ENCODE data around the gene SH3D19. TPM values are rescaled to one million over a fixed set of nuclear protein-coding genes. Genes with fewer than 3 reads are reported as not detected.

The SH3D19 gene
- total RNA-seq, 2 experiments from 2014 or later = not detected

GRCh38 chr4:151184523-151185458 is 140.6 kb downstream of the SH3D19 start:
- Mint-ChIP-seq H3K9me3 (no peaks in the 10 kb centered on the region), H3K4me1 (no peaks in the 10 kb centered on the region), H3K27me3 (peaks cover 3% of the 10 kb centered on the region), H3K36me3 (no peaks in the 10 kb centered on the region), H3K27ac (no peak overlapping the region), H3K4me3 (no peak overlapping the region)
- no peak for DNase-seq

GRCh38 chr4:151182455-151182996 is 142.9 kb downstream of the SH3D19 start:
- no peak overlapping the region for H3K4me3 Mint-ChIP-seq
- H3K4me1 Mint-ChIP-seq = no peaks in the 10 kb centered on the region
- H3K27ac Mint-ChIP-seq = no peak overlapping the region
- no peak for DNase-seq
- H3K27me3 Mint-ChIP-seq = peaks cover 3% of the 10 kb centered on the region
- no peaks in the 10 kb centered on the region for H3K36me3 Mint-ChIP-seq
- no peaks in the 10 kb centered on the region for H3K9me3 Mint-ChIP-seq

GRCh38 chr4:151176685-151177084 is 148.7 kb downstream of the SH3D19 start:
- H3K27me3 Mint-ChIP-seq = peaks cover 3% of the 10 kb centered on the region

DNA sequence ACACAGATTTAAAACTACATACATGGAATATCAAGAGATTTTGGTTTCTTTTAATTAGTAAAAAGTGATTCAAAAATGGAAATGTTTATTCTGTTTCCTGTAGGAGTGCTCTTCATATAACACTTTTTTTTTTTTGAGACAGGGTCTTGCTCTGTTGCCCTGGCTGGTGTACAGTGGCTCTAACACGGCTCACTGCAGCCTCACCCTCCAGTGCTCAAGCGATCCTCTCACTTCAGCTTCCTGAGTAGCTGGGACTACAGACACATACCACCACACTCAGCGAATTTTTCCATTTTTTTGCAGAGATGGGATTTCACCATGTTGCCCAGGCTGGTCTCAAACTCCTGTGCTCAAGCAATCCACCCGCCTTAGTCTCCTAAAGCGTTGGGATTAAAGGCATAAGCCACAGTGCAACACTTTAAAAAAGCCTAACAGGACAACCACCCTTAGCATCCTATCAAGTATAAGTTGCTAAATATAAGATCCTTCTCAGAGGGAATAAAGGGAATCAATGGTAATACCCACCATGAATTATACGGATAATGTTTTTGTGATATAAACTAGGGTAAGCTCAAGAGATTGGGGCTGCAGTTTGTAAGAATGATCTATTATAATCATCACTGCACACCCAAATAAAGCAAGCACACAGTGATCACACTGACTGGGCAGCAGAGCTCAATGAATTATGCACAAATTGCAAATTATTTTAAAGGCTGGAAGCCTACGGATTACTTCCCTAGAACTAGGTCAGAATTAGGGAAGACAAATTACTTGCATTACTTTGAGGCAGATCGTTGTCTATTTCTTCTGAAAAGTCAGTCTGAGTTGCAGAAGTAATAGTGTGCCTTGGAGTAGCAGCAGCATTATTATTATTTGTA is 149.4 kb downstream of the SH3D19 start:
- Mint-ChIP-seq H3K27me3 (peaks cover 3% of the 10 kb centered on the region), H3K4me3 (no peak overlapping the region), H3K4me1 (no peaks in the 10 kb centered on the region), H3K36me3 (no peaks in the 10 kb centered on the region), H3K9me3 (no peaks in the 10 kb centered on the region), H3K27ac (no peak overlapping the region)
- no peak for DNase-seq

More at GRCh38 chr4:151176685-151177084, 148.7 kb downstream of the SH3D19 start:
- H3K4me1 Mint-ChIP-seq = no peaks in the 10 kb centered on the region
- H3K9me3 Mint-ChIP-seq = no peaks in the 10 kb centered on the region
- H3K27ac Mint-ChIP-seq = no peak overlapping the region
- no peaks in the 10 kb centered on the region for H3K36me3 Mint-ChIP-seq
- H3K4me3 Mint-ChIP-seq = no peak overlapping the region
- no peak for DNase-seq

GRCh38 chr4:151175233-151175632 is 150.2 kb downstream of the SH3D19 start:
- H3K36me3 Mint-ChIP-seq = no peaks in the 10 kb centered on the region
- H3K27ac Mint-ChIP-seq = no peak overlapping the region
- H3K4me3 Mint-ChIP-seq = no peak overlapping the region
- no peak for DNase-seq
- H3K27me3 Mint-ChIP-seq = peaks cover 3% of the 10 kb centered on the region
- H3K4me1 Mint-ChIP-seq = no peaks in the 10 kb centered on the region
- H3K9me3 Mint-ChIP-seq = no peaks in the 10 kb centered on the region

GRCh38 chr4:151174784-151175183 is 150.6 kb downstream of the SH3D19 start:
- no peaks in the 10 kb centered on the region for H3K4me1 Mint-ChIP-seq
- DNase-seq = no peak
- no peak overlapping the region for H3K27ac Mint-ChIP-seq
- no peaks in the 10 kb centered on the region for H3K36me3 Mint-ChIP-seq
- no peaks in the 10 kb centered on the region for H3K9me3 Mint-ChIP-seq
- H3K27me3 Mint-ChIP-seq = peaks cover 3% of the 10 kb centered on the region
- H3K4me3 Mint-ChIP-seq = no peak overlapping the region

DNA sequence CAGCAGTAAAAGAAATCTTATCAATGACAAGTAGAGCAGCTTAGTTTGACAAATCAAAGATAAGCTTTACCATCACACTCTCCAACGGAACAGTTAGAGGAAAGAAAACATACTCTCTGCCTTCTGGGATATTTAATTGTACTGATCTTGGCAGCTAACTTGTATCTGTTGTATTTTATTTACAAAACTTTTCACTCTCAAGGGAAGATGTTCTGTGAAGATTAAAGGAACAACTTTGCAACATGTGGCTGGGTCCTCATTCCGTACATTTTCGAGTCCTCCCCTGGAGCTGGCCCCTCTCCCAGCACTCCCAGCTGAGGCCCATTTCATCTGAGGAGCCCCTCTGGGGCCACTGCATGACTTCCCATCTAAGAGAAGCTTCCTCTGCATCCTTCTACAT is 151.5 kb downstream of the SH3D19 start:
- no peaks in the 10 kb centered on the region for H3K36me3 Mint-ChIP-seq
- no peak overlapping the region for H3K27ac Mint-ChIP-seq
- peaks cover 9% of the 10 kb centered on the region for H3K27me3 Mint-ChIP-seq
- no peaks in the 10 kb centered on the region for H3K4me1 Mint-ChIP-seq
- no peak overlapping the region for H3K4me3 Mint-ChIP-seq
- no peak for DNase-seq
- no peaks in the 10 kb centered on the region for H3K9me3 Mint-ChIP-seq

DNA sequence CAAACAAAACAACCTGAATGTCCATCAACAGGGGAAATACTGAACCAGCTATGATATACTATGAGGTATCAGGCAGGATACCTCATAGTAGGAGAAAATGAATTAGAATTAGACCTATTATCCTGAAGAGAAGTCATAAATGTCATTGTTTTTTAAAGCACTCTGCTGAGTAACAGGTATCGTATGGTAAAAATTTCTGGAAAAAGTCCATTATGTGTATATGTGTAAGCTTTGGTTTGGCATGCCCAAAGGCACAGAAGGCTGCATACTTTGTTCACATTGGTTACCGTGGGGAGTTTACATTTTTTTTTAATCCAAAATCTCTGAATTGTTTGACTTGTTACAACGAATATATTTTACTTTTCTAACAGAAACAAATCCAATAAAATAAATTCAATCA is 155.5 kb downstream of the SH3D19 start:
- H3K27ac Mint-ChIP-seq = no peak overlapping the region
- H3K27me3 Mint-ChIP-seq = peaks cover 22% of the 10 kb centered on the region
- H3K36me3 Mint-ChIP-seq = no peaks in the 10 kb centered on the region
- H3K4me3 Mint-ChIP-seq = no peak overlapping the region
- H3K9me3 Mint-ChIP-seq = no peaks in the 10 kb centered on the region
- H3K4me1 Mint-ChIP-seq = no peaks in the 10 kb centered on the region
- no peak for DNase-seq

GRCh38 chr4:151169223-151169622 is 156.2 kb downstream of the SH3D19 start:
- Mint-ChIP-seq H3K27me3 (peaks cover 24% of the 10 kb centered on the region), H3K36me3 (no peaks in the 10 kb centered on the region), H3K4me3 (no peak overlapping the region)

GRCh38 chr4:151167561-151167960 is 157.8 kb downstream of the SH3D19 start:
- Mint-ChIP-seq H3K36me3 (no peaks in the 10 kb centered on the region), H3K9me3 (no peaks in the 10 kb centered on the region), H3K4me1 (no peaks in the 10 kb centered on the region), H3K27ac (no peak overlapping the region), H3K4me3 (no peak overlapping the region), H3K27me3 (peaks cover 24% of the 10 kb centered on the region)
- no peak for DNase-seq

More at GRCh38 chr4:151169223-151169622, 156.2 kb downstream of the SH3D19 start:
- DNase-seq = no peak
- no peak overlapping the region for H3K27ac Mint-ChIP-seq
- no peaks in the 10 kb centered on the region for H3K4me1 Mint-ChIP-seq
- no peaks in the 10 kb centered on the region for H3K9me3 Mint-ChIP-seq

DNA sequence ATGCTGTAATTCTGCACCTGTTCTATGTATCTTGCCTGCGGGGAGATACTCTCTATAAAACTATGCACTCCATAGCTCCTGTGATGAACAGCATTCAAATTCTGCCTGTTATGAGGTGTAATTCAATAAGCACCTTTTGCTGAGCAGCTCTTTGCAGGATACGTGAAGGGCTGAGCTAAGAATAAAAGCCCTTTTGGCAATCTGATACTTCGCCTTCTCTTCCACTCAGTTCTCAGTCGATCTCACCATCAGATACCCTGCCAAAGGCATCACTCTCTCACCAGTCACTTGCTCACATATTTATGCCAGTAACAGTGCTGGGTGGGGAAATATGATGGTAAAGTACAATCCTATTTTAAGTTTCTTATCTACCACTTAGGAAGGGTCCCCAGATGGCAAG is 158.8 kb downstream of the SH3D19 start:
- Mint-ChIP-seq H3K36me3 (no peaks in the 10 kb centered on the region), H3K4me3 (no peak overlapping the region), H3K27me3 (peaks cover 21% of the 10 kb centered on the region), H3K4me1 (no peaks in the 10 kb centered on the region), H3K9me3 (no peaks in the 10 kb centered on the region), H3K27ac (no peak overlapping the region)
- no peak for DNase-seq

DNA sequence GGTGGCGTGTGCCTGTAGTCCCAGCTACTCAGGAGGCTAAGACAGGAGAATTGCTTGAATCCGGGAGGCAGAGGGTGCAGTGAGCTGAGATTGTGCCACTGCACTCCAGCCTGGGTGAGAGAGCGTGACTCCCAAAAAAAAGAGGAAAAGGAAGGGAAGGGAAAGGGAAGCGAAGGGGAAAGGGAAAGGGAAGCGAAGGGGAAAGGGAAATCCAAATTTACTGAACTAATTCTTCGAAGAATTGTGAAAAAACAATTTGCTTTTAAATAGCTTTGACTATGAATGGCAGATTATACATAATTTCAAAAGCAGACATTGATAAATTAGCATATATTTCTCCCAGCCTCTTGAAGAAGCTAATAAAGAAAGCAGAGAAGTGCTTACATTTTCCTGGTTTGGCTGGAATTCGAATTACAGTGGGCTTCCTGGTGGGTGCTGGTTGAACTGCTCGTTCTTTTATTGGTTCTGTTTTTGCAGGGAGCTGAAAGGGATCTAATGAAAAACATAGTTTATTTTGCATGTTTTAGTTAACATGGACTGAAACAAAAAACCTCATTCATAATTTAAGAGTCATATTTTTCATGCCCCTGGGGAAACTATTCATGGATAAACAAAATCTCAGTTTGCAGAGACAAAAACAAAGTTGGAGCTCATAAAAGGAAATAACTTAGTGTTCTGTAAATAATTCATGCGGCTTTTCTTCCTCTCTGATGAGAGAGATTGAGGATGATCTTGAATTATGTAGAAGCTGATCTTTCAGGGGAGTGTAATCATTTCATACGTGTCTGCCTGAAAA is 160.0 kb downstream of the SH3D19 start:
- peaks cover 25% of the 10 kb centered on the region for H3K27me3 Mint-ChIP-seq
- no peak overlapping the region for H3K27ac Mint-ChIP-seq
- H3K36me3 Mint-ChIP-seq = no peaks in the 10 kb centered on the region
- no peak overlapping the region for H3K4me3 Mint-ChIP-seq
- H3K4me1 Mint-ChIP-seq = no peaks in the 10 kb centered on the region
- H3K9me3 Mint-ChIP-seq = no peaks in the 10 kb centered on the region
- DNase-seq = no peak

GRCh38 chr4:151163855-151164254 is 161.6 kb downstream of the SH3D19 start:
- Mint-ChIP-seq H3K27ac (no peak overlapping the region), H3K9me3 (no peaks in the 10 kb centered on the region), H3K4me1 (no peaks in the 10 kb centered on the region), H3K36me3 (no peaks in the 10 kb centered on the region), H3K27me3 (peaks cover 19% of the 10 kb centered on the region), H3K4me3 (no peak overlapping the region)
- no peak for DNase-seq

DNA sequence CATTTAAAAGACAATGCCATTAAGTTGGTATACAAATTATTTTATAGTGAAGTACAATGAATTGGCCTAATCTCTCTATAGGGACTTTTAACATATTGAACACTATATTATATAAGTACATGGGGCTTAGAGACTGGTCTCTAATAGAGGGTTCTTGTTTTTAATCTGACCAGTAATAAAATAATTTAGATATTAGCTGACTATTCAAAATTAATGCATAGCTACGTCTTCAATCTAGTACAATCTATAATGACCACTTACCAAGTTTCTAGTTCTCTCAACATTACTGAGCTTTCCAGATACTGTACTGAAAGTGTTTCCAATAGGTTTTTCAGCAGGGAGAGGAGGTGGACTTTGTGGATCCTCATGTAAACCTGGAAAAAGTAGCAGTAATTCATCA is 166.4 kb downstream of the SH3D19 start:
- Mint-ChIP-seq H3K4me3 (no peak overlapping the region), H3K36me3 (no peaks in the 10 kb centered on the region), H3K27ac (no peak overlapping the region), H3K4me1 (no peaks in the 10 kb centered on the region), H3K9me3 (peaks cover 2% of the 10 kb centered on the region), H3K27me3 (peaks cover 18% of the 10 kb centered on the region)
- no peak for DNase-seq

Measured in activated naive CD8-positive, alpha-beta T cell treated with anti-CD3 and anti-CD28 coated beads for 36 hours (primary cell).